GM21723 (cell line): ENCODE data around the gene GRAMD1A.
A peak's percentile ranks its signal among the peaks of the same experiment; 100 is the strongest.
"Not testable (repeated sequence)": the region's sequence is repeated elsewhere in the genome, so short reads cannot be mapped to it uniquely, and the experiment has no call there.

Experiments
- ATAC-seq: cut with Tn5 transposase; IDR thresholded peaks from one replicate; pipeline ENCODE4 v1.9.1; 2021; ENCODE audit warnings: mild to moderate bottlenecking, moderate library complexity; ENCODE audit not compliant: unreplicated experiment

GRAMD1A gene

DNA sequence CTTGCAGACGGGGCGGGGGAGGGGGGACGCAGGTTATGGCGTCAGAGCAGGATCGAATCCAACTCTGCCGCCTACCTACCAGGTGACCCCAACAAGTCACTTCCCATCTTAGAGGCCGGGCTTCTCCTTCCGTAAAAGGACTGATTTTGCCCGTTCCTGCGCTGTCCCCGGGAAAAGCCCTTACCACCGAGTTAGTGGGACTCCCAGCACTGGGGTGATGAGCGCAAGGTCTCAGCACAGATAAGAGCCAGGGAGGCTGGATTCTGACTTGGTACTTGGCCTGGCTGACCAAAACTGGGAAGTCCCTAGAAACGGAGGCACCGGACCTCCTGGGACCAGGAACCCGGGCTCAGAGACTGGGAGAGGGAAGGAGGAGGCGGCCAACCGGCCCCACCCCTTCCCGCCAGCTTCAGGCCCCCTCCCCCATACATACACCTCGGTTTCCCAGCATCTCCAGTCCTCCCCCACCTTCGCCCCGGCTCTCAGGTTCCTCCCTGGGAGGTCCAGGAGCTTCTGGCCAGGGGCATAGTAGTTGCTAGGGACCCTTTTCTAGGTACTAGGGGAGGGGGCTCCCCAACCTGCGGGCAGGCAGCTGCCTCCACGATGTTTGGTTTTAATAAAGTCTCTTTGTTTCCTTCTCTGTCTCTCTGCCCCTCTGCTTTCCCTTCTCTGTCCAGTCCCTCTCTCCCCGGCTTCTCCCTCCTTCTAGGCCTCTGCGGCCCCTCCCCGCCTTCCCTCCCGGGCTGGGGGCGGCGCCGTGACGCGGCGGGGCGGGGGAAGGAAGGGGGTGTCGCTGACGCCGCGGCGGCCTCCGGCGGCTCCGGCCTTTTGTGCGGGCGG lies at the start of gene GRAMD1A:
Gene GRAMD1A, plus strand, starts transcription at position 826 of the 840 bp plus-strand sequence. CDS start 156 bp downstream, outside the sequence.
- ATAC-seq, result peak; percentile 58

- ATAC-seq, result no peak
Measured at GRCh38 chr19:34953092-34953491, 47.0 kb upstream of the GRAMD1A start.

DNA sequence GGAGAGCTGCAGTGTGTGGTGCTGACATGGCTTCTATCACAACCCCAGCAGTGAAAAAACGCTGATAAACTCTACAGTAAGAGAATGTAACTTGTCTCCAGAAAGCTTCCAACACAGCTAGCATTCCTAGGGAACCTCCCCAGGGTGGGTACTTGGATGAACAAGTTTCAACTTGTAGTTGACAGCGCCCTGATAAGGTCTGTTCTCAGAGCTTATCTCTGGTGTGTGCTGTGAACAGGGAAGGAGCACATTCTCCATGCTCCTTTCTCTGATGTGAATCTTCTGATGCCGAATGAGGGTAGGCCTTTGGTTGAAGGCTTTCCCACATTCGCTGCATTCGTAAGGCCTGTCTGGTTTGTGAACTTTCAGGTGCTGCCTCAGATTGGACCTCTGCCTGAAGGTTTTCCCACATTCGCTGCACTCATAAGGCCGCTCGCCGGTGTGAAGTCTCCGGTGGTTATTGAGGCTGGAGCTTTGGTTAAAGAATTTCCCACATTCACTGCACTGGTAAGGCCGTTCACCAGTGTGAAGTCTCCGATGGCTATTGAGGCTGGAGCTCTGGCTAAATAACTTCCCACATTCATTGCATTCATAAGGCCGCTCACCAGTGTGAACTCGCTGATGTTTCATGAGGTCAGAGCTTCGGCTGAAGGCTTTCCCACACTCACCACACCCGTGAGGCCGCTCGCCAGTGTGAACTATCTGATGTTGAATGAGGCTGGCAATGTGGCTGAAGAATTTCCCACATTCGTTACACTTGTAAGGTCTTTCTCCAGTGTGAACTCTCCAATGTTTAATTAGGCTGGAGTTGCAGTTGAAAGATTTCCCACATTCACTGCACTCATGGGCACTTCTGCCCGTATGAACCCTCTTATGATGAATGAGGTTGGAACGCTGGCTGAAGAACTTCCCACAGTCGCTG lies 42.0 kb upstream of the GRAMD1A start:
- no peak for ATAC-seq

DNA sequence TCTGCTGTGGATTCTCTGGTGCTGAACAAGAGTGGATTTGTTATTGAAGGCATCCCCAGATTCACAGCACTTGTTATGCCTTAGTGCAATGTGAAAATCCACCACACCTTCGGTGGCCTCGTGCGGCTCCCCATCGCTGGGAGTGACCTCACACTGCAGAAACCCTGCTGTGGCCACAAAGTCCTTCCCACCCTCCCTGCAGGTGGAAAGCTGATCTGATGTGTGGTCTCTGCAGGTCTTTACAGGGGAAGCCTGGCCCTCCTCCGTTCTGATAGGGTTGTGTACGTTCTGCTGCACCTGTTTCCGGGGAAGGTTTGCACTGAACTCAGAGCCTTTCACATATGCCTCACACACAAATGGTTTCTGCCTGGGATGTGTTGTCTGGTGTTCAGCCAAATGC lies 41.1 kb upstream of the GRAMD1A start:
- ATAC-seq, result no peak

DNA sequence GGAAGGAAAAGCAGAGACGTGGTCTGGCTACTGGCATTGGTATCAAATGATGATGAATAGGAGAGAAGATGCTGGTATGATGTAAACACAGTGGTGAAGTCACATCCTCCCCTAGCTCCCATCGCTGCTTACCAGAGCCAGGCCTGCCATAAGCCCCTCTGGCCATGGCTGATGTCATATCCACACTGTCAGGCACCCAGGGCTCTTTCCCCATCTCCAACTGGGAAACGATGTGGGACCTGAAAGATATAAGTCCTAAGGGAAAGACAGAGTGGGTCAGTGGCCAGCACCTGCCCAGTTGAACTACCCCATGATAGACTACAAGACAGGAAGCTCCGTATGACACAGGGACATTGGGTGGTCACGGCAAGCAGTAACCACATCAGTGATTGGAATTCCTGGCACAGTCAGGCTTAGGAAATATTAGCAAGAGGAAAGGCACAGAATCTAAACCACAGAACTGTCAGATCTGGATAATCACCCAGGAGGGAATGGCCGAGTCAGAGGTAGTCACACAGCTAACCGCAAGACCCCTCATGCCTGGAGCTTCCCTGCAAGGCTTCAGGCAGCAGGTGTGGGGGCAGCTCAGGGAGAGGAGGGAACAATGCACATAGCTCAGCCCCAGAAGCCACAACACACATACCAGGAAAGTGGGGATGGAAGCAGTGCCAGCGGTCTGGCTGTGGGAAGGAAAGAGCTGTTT lies 39.9 kb upstream of the GRAMD1A start:
- ATAC-seq, result no peak

GRCh38 chr19:34960940-34961679 lies 39.0 kb upstream of the GRAMD1A start:
- ATAC-seq, result no peak

GRCh38 chr19:34961775-34962686 lies 38.1 kb upstream of the GRAMD1A start:
- no peak for ATAC-seq

- no peak for ATAC-seq
Measured at GRCh38 chr19:34962687-34963572, 37.2 kb upstream of the GRAMD1A start.

- peak; percentile 70 for ATAC-seq
Measured at GRCh38 chr19:34963573-34964406, 36.3 kb upstream of the GRAMD1A start, which contains the start of gene ZNF792. ZNF792 (minus strand) TSS chr19:34964229; CDS start chr19:34963662, 567 bp downstream.

GRCh38 chr19:34964598-34964997 lies 35.5 kb upstream of the GRAMD1A start:
- ATAC-seq, result no peak

DNA sequence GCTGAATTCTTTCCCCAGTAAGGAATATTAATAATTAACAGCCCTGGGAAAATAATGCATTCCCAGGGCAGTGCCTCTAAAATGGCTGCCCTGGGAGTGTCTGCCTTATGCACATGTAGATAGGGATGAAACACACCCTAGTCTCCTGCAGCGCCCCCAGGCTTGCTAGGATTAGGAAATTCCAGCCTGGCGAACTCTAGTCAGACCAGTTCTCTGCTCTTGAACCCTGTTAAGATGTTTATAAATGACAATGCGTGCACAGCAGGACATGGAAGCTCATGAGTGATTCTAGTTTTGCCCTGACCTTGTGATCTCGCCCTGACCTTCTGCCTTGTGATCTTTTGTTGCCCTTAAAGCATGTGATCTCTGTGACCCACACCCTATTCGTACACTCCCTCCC lies 34.6 kb upstream of the GRAMD1A start:
- not testable (repeated sequence) for ATAC-seq

GRCh38 chr19:34967551-34967950 lies 32.6 kb upstream of the GRAMD1A start:
- ATAC-seq, result no peak

- no peak for ATAC-seq
Measured at GRCh38 chr19:34969721-34970120, 30.4 kb upstream of the GRAMD1A start.

GRCh38 chr19:34970185-34970780 lies 29.8 kb upstream of the GRAMD1A start:
- ATAC-seq, result not testable (repeated sequence)

DNA sequence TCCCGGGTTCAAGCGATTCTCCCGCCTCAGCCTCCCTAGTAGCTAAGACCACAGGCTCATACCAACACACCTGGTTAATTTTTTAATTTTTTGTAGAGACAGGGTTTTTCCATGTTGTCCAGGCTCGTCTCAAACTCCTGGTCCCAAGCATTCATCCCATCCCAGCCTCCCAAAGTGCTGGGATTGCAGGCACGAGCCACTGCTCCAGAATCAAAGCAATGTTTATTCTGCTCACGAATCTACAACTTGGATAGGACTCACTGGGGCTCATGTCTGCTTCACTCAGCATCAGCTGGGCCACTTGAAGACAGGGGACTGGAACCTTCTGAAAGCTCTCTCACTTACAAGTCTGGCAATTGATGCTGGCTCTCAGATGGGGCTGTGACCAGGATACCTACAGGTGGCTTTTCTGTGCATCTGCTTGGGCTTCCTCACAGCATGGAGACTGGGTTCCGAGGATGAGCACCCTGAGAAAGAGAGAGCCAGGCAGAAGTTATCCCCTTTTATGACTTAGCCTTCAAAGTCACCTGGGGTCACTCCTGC lies 27.9 kb upstream of the GRAMD1A start:
- ATAC-seq, result no peak

- no peak for ATAC-seq
Measured at GRCh38 chr19:34974646-34975045, 25.5 kb upstream of the GRAMD1A start.

DNA sequence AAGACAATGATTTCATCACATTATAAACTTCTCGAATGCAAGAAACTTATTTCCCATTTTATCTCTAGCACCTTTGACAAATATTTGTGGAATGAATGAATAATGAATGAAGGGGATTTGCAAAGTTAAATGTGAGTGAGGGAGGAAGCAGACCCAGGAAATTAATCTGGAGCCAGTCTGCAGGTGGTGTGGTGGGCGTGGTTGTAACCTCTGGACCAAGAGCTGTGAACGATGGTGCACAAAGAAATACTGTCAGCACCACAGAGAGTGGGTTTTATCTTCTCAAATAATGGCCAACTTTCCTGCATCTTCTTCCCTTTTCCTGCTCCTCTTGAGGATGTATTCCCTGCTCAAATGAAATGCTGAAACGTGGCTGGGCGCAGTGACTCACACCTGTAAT lies 25.1 kb upstream of the GRAMD1A start:
- no peak for ATAC-seq
